Vagina (tissue), 2 donors: ENCODE data around the gene DAB1.

Experiments
- CTCF ChIP-seq, 3 experiments: fragments of 450-650 bp in 2 of 3; fragments of 200-600 bp in 1 of 3; sonication (generic) in 1 of 3; IDR thresholded peaks; one replicate each; pipeline ENCODE4 v1.5.1; 2017 to 2019; ENCODE audit warnings: antibody characterized with exemption in 3 of 3, mild to moderate bottlenecking in 2 of 3, moderate library complexity in 2 of 3
- POLR2A ChIP-seq, 2 donors: fragments of 450-650 bp; IDR thresholded peaks; one replicate each; pipeline ENCODE4 v1.6.1; 2017; ENCODE audit warnings: antibody characterized with exemption in 2 of 2, mild to moderate bottlenecking in 2 of 2, moderate library complexity in 2 of 2

DNA sequence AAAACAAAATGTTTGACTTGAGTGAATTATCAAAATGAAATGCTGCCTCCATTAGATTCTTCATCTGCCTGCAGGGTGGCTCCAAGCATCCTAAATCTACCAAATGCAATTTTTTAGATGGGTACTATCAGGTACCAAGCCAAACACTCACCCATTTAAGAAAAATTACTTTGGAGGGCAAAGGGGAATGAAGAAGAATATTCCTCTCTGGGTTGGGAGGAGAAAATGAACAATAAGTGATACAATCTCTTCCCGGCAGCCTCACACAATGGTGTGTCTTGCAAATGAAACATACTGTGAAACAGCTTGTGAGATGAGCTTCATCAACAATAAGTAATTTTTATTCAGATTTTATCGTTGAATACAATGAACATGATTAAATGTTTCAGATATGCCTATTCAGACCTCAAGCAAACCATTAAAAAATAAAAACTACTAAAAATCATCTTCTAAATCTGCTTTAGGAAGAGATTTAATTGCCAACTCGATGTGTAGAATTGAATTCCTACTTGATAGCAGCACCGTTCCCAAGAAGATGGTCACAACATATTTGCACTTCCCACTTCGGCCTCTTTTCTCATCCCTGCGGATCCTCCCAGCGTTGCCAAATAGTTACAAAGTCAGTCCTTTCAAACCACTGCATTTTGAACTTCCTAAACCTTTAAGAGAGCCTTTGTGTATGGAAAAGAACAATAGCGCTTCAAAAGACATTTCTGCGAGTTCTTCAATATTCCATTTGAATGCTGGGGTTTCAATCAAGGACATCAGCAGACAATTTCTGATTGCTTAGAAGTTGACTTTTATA, 2.7 kb downstream of the DAB1 start:
- TF ChIP-seq CTCF (IDR thresholded peaks at IDR 0.05), result no peak
- TF ChIP-seq POLR2A (IDR thresholded peaks at IDR 0.05), result no peak
